Suprapubic skin (tissue), 3 donors: ENCODE measurements around the gene NFIA.

Experiments
- EP300 ChIP-seq: sonication (generic); formaldehyde crosslinking; IDR thresholded peaks from one replicate; pipeline ENCODE4 v1.6.1; 2017; ENCODE audit warnings: antibody characterized with exemption
- POLR2A ChIP-seq, 2 donors: fragments of 450-650 bp; IDR thresholded peaks; one replicate each; pipeline ENCODE4 v1.6.1; 2017; ENCODE audit warnings: antibody characterized with exemption in 2 of 2, mild to moderate bottlenecking in 2 of 2, moderate library complexity in 2 of 2
- TF ChIP-seq, protein P1 (sequence below), 2 donors: fragments of 200-600 bp in 1 of 2; fragments of 450-650 bp in 1 of 2; sonication (generic) in 1 of 2; IDR thresholded peaks; one replicate each; pipeline ENCODE4 v1.5.1; 2016 to 2019; ENCODE audit warnings: antibody characterized with exemption in 2 of 2, mild to moderate bottlenecking in 1 of 2, moderate library complexity in 1 of 2

DNA sequence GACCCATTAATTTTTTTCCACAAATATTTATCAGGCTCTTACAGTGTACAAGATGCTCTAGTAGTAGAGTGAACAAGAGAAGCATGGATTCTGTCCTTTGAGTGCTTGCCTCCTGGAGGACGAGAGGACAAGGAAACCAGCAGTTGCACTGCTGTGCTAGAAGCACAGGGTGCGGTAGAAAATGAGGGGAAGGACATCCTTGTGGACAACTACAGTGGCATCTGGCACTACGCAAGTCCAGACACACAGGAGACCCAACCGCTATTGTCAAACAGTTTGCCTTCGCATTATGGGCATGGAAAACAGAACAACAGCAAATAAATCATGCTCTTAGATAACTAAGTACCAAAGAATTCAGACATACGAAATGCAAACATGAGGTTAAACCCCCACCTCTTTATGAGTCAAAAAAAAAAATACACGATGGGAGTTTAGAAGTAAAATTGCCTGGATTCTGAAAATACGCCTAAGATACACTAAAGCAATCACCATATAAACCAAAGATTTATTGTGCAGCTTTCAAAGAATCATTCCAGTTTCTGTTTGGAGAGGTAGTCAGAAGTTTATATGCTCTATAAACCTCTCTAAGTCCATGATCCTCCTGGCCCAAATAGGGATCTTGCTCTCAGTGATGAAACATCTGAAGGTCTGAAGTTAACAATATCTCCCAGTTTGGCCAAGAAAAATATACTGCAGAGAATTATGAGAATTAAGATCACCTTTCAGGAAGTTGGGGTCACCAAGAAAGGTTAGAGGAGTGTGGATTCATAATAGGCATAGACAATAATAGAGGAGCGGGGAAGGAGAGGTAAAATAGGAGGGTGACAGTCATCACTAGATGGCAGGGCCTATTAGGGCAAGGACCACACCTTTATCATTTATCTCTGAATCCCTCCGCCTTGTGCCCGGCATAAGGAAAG is 307.8 kb downstream of the NFIA start:
- TF ChIP-seq EP300 (no peak), POLR2A (IDR thresholded peaks at IDR 0.05) (no peak)
- TF ChIP-seq, protein P1, sequence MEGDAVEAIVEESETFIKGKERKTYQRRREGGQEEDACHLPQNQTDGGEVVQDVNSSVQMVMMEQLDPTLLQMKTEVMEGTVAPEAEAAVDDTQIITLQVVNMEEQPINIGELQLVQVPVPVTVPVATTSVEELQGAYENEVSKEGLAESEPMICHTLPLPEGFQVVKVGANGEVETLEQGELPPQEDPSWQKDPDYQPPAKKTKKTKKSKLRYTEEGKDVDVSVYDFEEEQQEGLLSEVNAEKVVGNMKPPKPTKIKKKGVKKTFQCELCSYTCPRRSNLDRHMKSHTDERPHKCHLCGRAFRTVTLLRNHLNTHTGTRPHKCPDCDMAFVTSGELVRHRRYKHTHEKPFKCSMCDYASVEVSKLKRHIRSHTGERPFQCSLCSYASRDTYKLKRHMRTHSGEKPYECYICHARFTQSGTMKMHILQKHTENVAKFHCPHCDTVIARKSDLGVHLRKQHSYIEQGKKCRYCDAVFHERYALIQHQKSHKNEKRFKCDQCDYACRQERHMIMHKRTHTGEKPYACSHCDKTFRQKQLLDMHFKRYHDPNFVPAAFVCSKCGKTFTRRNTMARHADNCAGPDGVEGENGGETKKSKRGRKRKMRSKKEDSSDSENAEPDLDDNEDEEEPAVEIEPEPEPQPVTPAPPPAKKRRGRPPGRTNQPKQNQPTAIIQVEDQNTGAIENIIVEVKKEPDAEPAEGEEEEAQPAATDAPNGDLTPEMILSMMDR (IDR thresholded peaks at IDR 0.05), result no peak
